IPS DF 6.9 (cell line): Measurements from ENCODE around the gene HNRNPK.
A peak's percentile ranks its signal among the peaks of the same experiment; 100 is the strongest.

ENCODE experiments used
- DNase-seq: peaks from one replicate; pipeline ENCODE4 v3.0.0-alpha.2; 2013; ENCODE audit warnings: low read depth, low spot score
- H3K27ac ChIP-seq: one replicate; pipeline ENCODE4 v1.5.1; 2013; ENCODE audit warnings: low read length, control low read depth
- H3K27me3 ChIP-seq: 2 replicates; pipeline ENCODE4 v1.6.1; 2013; ENCODE audit warnings: mild to moderate bottlenecking, low read length; ENCODE audit not compliant: control insufficient read depth, insufficient read depth
- H3K36me3 ChIP-seq: 2 replicates; pipeline ENCODE4 v1.6.1; 2013; ENCODE audit warnings: low read length; ENCODE audit not compliant: control insufficient read depth, insufficient read depth
- H3K4me1 ChIP-seq: 2 replicates; pipeline ENCODE4 v1.6.1; 2013; ENCODE audit warnings: low read length; ENCODE audit not compliant: control insufficient read depth, insufficient read depth
- H3K4me3 ChIP-seq: 2 replicates; pipeline ENCODE4 v1.5.1; 2013; ENCODE audit warnings: mild to moderate bottlenecking, low read length
- H3K9me3 ChIP-seq: 2 replicates; pipeline ENCODE4 v1.6.1; 2013; ENCODE audit warnings: low read length, inconsistent platforms; ENCODE audit not compliant: control insufficient read depth, insufficient read depth
- WGBS: extraction: QIAGEN DNeasy Blood & Tissue Kit; methylation state at CpG from one replicate; pipeline ENCODE4 v1.1.7; 2013; ENCODE audit warnings: mixed read lengths, missing lambda C conversion rate; ENCODE audit not compliant: insufficient read length, insufficient coverage; 5-methylcytosine and 5-hydroxymethylcytosine counted together

HNRNPK gene

GRCh38 chr9:83992901-83993300, 12.9 kb upstream of the HNRNPK start:
- no peaks in the 10 kb centered on the region for H3K4me1 ChIP-seq
- no peaks in the 10 kb centered on the region for H3K9me3 ChIP-seq
- H3K27ac ChIP-seq: no peak overlapping the region
- DNase-seq: no peak
- H3K27me3 ChIP-seq: no peaks in the 10 kb centered on the region
- no peaks in the 10 kb centered on the region for H3K36me3 ChIP-seq
- no peak overlapping the region for H3K4me3 ChIP-seq

- no peak overlapping the region for H3K27ac ChIP-seq
- no peaks in the 10 kb centered on the region for H3K9me3 ChIP-seq
- no peak for DNase-seq
- no peaks in the 10 kb centered on the region for H3K36me3 ChIP-seq
- WGBS: no CpG with 5 or more reads among the region's 1 CpG
- no peaks in the 10 kb centered on the region for H3K4me1 ChIP-seq
- no peaks in the 10 kb centered on the region for H3K27me3 ChIP-seq
- no peak overlapping the region for H3K4me3 ChIP-seq
These were observed 12.4 kb upstream of the HNRNPK start for GRCh38 chr9:83992407-83992806.

GRCh38 chr9:83991355-83991754, 11.3 kb upstream of the HNRNPK start:
- Histone ChIP-seq H3K9me3 (no peaks in the 10 kb centered on the region), H3K4me3 (no peak overlapping the region), H3K27me3 (no peaks in the 10 kb centered on the region), H3K36me3 (no peaks in the 10 kb centered on the region), H3K4me1 (no peaks in the 10 kb centered on the region), H3K27ac (no peak overlapping the region)
- no CpG with 5 or more reads among the region's 1 CpG for WGBS
- DNase-seq: no peak

- no CpG with 5 or more reads among the region's 2 CpGs for WGBS
- no peak overlapping the region for H3K27ac ChIP-seq
- H3K4me3 ChIP-seq: no peak overlapping the region
- no peaks in the 10 kb centered on the region for H3K27me3 ChIP-seq
- no peaks in the 10 kb centered on the region for H3K36me3 ChIP-seq
- H3K4me1 ChIP-seq: no peaks in the 10 kb centered on the region
- H3K9me3 ChIP-seq: no peaks in the 10 kb centered on the region
- DNase-seq: no peak
These were observed 8.4 kb upstream of the HNRNPK start for GRCh38 chr9:83988411-83988810.

GRCh38 chr9:83987402-83987791, 7.4 kb upstream of the HNRNPK start:
- no peak for DNase-seq
- H3K4me3 ChIP-seq: no peak overlapping the region
- no peak overlapping the region for H3K27ac ChIP-seq
- no CpG with 5 or more reads among the region's 1 CpG for WGBS
- no peaks in the 10 kb centered on the region for H3K9me3 ChIP-seq
- no peaks in the 10 kb centered on the region for H3K27me3 ChIP-seq
- H3K4me1 ChIP-seq: no peaks in the 10 kb centered on the region
- H3K36me3 ChIP-seq: no peaks in the 10 kb centered on the region

GRCh38 chr9:83986765-83987401, 6.9 kb upstream of the HNRNPK start:
- Histone ChIP-seq H3K27me3 (no peaks in the 10 kb centered on the region), H3K4me3 (no peak overlapping the region), H3K36me3 (no peaks in the 10 kb centered on the region), H3K27ac (no peak overlapping the region), H3K9me3 (no peaks in the 10 kb centered on the region), H3K4me1 (no peaks in the 10 kb centered on the region)
- DNase-seq: no peak
- WGBS: no CpG with 5 or more reads among the region's 11 CpGs

GRCh38 chr9:83986195-83986594, 6.2 kb upstream of the HNRNPK start:
- H3K4me1 ChIP-seq: no peaks in the 10 kb centered on the region
- no peak overlapping the region for H3K27ac ChIP-seq
- no CpG with 5 or more reads among the region's 3 CpGs for WGBS

GRCh38 chr9:83981126-83981871, 1.3 kb upstream of the HNRNPK start:
- Histone ChIP-seq H3K27ac (no peak overlapping the region), H3K27me3 (no peaks in the 10 kb centered on the region), H3K4me3 (peak overlapping the region; percentile 95), H3K36me3 (peaks cover 2% of the 10 kb centered on the region; the same call in 1 of the 2 replicates), H3K9me3 (no peaks in the 10 kb centered on the region), H3K4me1 (no peaks in the 10 kb centered on the region)
- WGBS: no CpG with 5 or more reads among the region's 29 CpGs
- no peak for DNase-seq

More at GRCh38 chr9:83986195-83986594, 6.2 kb upstream of the HNRNPK start:
- no peaks in the 10 kb centered on the region for H3K27me3 ChIP-seq
- H3K4me3 ChIP-seq: no peak overlapping the region
- no peak for DNase-seq
- no peaks in the 10 kb centered on the region for H3K36me3 ChIP-seq
- no peaks in the 10 kb centered on the region for H3K9me3 ChIP-seq

- no peaks in the 10 kb centered on the region for H3K9me3 ChIP-seq
- no peaks in the 10 kb centered on the region for H3K27me3 ChIP-seq
- WGBS: no CpG with 5 or more reads among the region's 69 CpGs
- no peak within 1 kb of the TSS for H3K27ac ChIP-seq
- H3K4me1 ChIP-seq: no peaks in the 10 kb centered on the region
- peaks cover 2% of the 10 kb centered on the region; the same call in 1 of the 2 replicates for H3K36me3 ChIP-seq
- peak; percentile 87 for DNase-seq
- H3K4me3 ChIP-seq: peak within 1 kb of the TSS; percentile 95
These were observed 545 bp upstream of the HNRNPK start, which contains the start of gene RMI1 for GRCh38 chr9:83980395-83981125. RMI1 (plus strand) TSS chr9:83980805; CDS start chr9:84000987, 20,182 bp downstream.

- Histone ChIP-seq H3K27me3 (no peaks in the 10 kb centered on the region), H3K4me1 (no peaks in the 10 kb centered on the region), H3K27ac (no peak overlapping the region), H3K4me3 (peak overlapping the region; percentile 95), H3K36me3 (peaks cover 14% of the 10 kb centered on the region; the same call in 1 of the 2 replicates), H3K9me3 (no peaks in the 10 kb centered on the region)
- no peak for DNase-seq
- WGBS: no CpG with 5 or more reads among the region's 55 CpGs
These were observed 813 bp downstream of the HNRNPK start for GRCh38 chr9:83978992-83979811.
